Measurements from ENCODE around the gene CCDC30.
"Not testable (repeated sequence)": the region's sequence is repeated elsewhere in the genome, so short reads cannot be mapped to it uniquely, and the experiment has no call there.

CCDC30 gene

DNA sequence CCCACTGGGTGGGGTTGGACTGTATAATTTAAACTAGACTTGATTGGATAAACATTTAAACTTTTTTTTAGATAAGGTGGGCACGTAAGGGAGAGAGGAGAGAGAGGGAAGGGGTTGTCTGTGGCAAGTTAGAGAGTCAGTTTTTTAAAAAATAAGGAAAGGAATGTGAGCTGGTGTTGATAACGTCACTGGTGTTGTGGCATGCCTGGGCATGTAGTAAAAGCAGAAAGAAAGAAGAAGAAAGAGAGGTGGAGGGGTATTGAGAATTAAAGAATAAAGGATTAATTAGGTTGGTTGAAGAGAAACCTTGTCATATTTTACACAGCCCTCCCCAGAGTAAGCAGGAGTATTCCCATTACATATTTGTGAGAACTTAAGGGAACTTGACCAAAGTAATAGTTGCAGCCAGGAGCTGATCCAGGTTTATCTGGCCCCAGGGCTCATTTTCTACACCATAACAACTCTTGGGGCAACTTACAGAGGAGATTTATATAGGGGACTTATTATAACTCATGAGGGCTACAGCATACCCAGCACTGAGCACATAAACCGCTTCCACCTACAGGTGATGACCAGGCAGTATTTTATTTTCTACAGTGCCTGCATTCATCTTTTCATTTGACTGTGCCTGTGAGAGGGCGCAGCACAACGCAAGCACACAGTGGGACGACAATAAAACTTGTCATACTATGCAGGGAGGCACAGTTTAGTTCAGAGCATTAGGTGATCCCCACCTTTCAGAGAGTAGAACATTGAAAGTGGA is 70.2 kb downstream of the CCDC30 start:
- DNase-seq, result no peak

DNA sequence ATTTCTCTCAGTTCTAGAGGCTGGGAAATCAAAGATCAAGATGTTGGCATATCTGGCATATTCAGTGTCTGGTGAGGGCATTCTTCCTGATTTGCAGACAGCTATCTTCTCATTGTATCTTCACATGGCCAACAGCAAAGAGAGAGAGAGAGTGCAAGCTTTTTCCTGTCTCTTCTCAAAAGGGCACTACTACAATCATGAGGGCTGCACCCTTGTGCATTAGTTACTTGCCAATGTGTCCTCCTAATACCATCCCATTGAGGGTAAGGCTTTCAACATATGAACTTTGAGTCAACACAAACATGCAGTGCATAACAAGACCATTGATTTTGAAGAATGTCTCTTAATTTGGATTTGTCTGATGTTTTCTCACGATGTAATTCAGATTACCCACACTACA is 78.0 kb downstream of the CCDC30 start:
- no peak for DNase-seq

GRCh38 chr1:42551180-42551579 is 88.1 kb downstream of the CCDC30 start:
- DNase-seq, result peak; percentile 88 to 93

GRCh38 chr1:42551590-42551989 is 88.5 kb downstream of the CCDC30 start:
- no peak for DNase-seq

- DNase-seq, result no peak
Measured at GRCh38 chr1:42552636-42553035, 89.5 kb downstream of the CCDC30 start.

GRCh38 chr1:42557230-42557851 is 94.3 kb downstream of the CCDC30 start:
- no peak for DNase-seq

GRCh38 chr1:42567038-42567437 is 104.0 kb downstream of the CCDC30 start:
- no peak for DNase-seq

GRCh38 chr1:42576935-42577334 is 113.8 kb downstream of the CCDC30 start:
- no peak for DNase-seq

GRCh38 chr1:42586016-42586415 is 122.9 kb downstream of the CCDC30 start:
- no peak for DNase-seq

GRCh38 chr1:42587753-42588152 is 124.7 kb downstream of the CCDC30 start:
- DNase-seq, result no peak

DNA sequence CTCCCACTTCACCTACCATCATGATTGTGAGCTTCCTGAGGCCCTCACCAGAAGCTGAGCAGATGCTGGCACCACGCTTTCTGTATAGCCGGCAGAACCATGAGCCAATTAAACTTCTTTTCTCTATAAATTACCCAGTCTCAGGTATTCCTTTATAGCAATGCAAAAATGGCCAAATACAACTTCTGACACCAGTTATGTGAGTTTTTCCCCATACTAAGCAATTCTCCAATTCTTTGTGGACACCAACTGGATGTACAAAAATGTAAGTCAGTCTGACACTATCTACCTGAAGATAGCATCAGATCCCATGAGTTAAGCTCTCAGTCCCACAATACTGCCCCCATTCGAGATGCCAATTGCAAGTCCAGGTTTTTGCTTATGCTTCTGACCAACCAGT is 129.7 kb downstream of the CCDC30 start:
- no peak for DNase-seq

- DNase-seq, result no peak
Measured at GRCh38 chr1:42593486-42594100, 130.5 kb downstream of the CCDC30 start.

DNA sequence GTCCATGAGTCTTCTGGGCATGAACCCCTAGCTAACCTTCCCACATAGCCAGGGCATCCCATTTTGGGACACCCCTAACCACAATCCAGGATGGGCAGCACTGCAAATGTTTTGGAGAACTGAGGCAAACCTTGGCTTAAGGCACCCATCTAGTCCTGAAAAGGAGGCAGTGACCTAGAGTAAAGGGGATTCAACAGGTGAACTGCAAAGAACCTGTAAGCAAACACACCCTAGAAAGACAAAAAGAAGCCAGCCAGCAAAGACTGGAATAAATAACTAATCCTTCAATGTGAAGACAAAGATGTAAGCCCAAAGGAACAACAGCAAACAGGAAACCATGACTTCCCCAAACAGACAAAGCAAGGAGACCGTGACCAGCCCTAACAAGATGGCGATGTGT is 138.4 kb downstream of the CCDC30 start:
- no peak for DNase-seq

- no peak for DNase-seq
Measured at GRCh38 chr1:42613803-42614131, 150.7 kb downstream of the CCDC30 start.

GRCh38 chr1:42618866-42619265 is 155.8 kb downstream of the CCDC30 start:
- no peak for DNase-seq

DNA sequence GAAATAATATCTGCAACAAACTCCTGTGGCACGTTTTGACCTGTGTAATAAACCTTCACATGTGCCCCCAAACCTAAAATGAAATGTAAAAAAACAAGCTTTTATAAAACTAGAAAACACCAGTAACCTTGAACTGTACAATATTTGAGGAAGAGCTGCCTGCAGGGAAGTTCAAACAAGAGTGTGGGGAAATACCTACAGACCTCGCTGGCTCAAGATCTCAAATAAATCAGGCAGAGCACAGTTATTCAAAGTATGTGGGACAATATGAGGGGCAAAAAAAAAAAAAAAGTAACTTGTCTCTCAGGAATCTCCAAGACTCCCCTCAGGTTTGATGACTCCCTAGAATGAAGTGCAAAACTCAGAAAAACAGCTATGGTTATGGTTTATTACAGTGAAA is 157.2 kb downstream of the CCDC30 start:
- no peak for DNase-seq

- not testable (repeated sequence) for DNase-seq
Measured at GRCh38 chr1:42621180-42621579, 158.1 kb downstream of the CCDC30 start.

- DNase-seq, result not testable (repeated sequence)
Measured at GRCh38 chr1:42627205-42627604, 164.1 kb downstream of the CCDC30 start.

DNA sequence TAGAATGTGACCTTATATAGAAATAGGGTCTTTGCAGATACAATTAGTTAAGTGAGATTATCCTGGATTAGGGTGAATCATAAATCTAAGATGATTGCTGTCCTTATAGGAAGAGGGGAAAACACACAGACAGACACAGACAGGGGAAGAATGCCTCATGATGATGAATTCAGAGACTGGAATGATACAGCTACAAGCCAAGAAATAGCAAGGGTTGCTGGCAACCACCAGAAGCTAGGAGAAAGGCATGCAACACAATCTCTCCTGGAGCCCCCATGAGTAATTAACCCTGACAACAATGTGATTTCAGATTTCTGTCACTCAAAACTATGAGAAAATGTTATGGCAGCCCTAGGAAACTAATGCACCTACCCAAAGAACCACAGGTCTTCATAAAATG is 176.0 kb downstream of the CCDC30 start:
- no peak for DNase-seq

- no peak for DNase-seq
Measured at GRCh38 chr1:42646056-42646455, 183.0 kb downstream of the CCDC30 start.

DNA sequence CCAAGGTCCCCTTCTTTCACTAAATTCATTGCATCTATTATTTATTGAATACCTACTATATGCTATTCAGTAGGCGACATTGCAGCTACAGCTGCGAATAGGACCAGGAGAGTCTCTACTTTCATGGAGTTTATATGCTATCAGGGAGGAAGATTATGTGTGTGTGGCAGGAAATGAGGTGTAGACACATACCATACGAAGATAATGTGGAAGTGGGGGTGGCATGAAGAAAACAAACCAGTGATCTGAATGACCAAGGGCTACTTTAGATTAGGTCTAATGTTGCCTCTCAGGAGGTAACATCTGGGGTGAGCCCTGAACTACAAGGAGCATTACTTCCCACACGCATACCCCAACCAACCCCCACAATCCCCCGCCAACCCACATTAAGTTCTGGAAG is 194.1 kb downstream of the CCDC30 start:
- DNase-seq, result no peak

- DNase-seq, result peak; percentile 91 to 93
Measured at GRCh38 chr1:42657981-42658876, 195.1 kb downstream of the CCDC30 start, which contains the start of gene PPIH. Gene PPIH (plus strand): TSS chr1:42658423. CDS start chr1:42658447, 24 bp downstream.

GRCh38 chr1:42658877-42659337 is 195.8 kb downstream of the CCDC30 start:
- no peak for DNase-seq
